IMR-90 (cell line): ENCODE measurements around the gene FAHD1. TPM values are rescaled to one million over a fixed set of nuclear protein-coding genes. Genes with fewer than 3 reads are reported as not detected.

ENCODE experiments used
- ATAC-seq: fragments of 200-7000 bp; cut with Tn5 transposase; 2 replicates; pipeline ENCODE4 v1.9.1; 2020; ENCODE audit warnings: low read depth, mild to moderate bottlenecking, moderate library complexity
- BruUV-seq: library from RNA; stranded (reverse); fragments of 400-500 nt; replicated peaks from 2 replicates; lab custom pipeline; 2021; lab: Mats Ljungman, UMichigan
- CTCF ChIA-PET: fragments of 300-600 bp; formaldehyde crosslinking; extraction: SDS; loops from one replicate; lab custom pipeline; 2021; ENCODE audit warnings: antibody characterized with exemption; lab: Yijun Ruan, JAX
- POLR2A ChIA-PET: fragments of 300-600 bp; sonication (Branson Sonifier 250); formaldehyde crosslinking; loops from one replicate; lab custom pipeline; 2022; ENCODE audit warnings: antibody characterized with exemption; ENCODE audit not compliant: unreplicated experiment; lab: Charles Lee
- DNase-seq: peaks from one replicate; pipeline ENCODE4 v3.0.0; 2013
- H2AFZ ChIP-seq: replicated peaks from 2 replicates; pipeline ENCODE3; 2013; ENCODE audit warnings: low read length, mild to moderate bottlenecking; ENCODE audit not compliant: poor library complexity
- H2AK5ac ChIP-seq: 2 replicates; pipeline ENCODE4 v1.6.1; 2013; ENCODE audit warnings: low read depth, low read length, inconsistent platforms
- H2AK9ac ChIP-seq: replicated peaks from 2 replicates; pipeline ENCODE3; 2013; ENCODE audit warnings: mild to moderate bottlenecking, low read depth, low read length, moderate library complexity; ENCODE audit not compliant: poor library complexity
- H2BK120ac ChIP-seq: 2 replicates; pipeline ENCODE4 v1.6.1; 2013; ENCODE audit warnings: low read depth, low read length, inconsistent platforms
- H2BK15ac ChIP-seq: 3 replicates; pipeline ENCODE4 v1.6.1; 2013; ENCODE audit warnings: low read depth, low read length, inconsistent platforms
- H2BK20ac ChIP-seq: 2 replicates; pipeline ENCODE4 v1.6.1; 2013; ENCODE audit warnings: low read depth, mild to moderate bottlenecking, inconsistent platforms, low read length, moderate library complexity
- H2BK5ac ChIP-seq: 2 replicates; pipeline ENCODE4 v1.6.1; 2013; ENCODE audit warnings: mild to moderate bottlenecking, low read depth, low read length, inconsistent platforms; ENCODE audit not compliant: poor library complexity, severe bottlenecking
- H3K14ac ChIP-seq: replicated peaks from 2 replicates; pipeline ENCODE4 v1.6.1; 2013; ENCODE audit warnings: low read depth, low read length, inconsistent platforms
- H3K18ac ChIP-seq: 2 replicates; pipeline ENCODE4 v1.6.1; 2013; ENCODE audit warnings: low read depth, low read length, control low read depth
- H3K23ac ChIP-seq: 2 replicates; pipeline ENCODE4 v1.6.1; 2013; ENCODE audit warnings: low read depth, low read length, inconsistent platforms
- H3K27ac ChIP-seq: 2 replicates; pipeline ENCODE4 v1.5.1; 2013; ENCODE audit warnings: mild to moderate bottlenecking, control low read depth, low read length; ENCODE audit not compliant: insufficient read depth
- H3K27me3 ChIP-seq: 2 replicates; pipeline ENCODE4 v1.6.1; 2013; ENCODE audit warnings: low read length; ENCODE audit not compliant: control insufficient read depth, insufficient read depth
- H3K36me3 ChIP-seq: 2 replicates; pipeline ENCODE4 v1.6.1; 2013; ENCODE audit warnings: low read length, mixed read lengths; ENCODE audit not compliant: control insufficient read depth, insufficient read depth
- H3K4ac ChIP-seq: 2 replicates; pipeline ENCODE4 v1.6.1; 2013; ENCODE audit warnings: low read depth, low read length, inconsistent platforms
- H3K4me1 ChIP-seq: 2 replicates; pipeline ENCODE4 v1.6.1; 2013; ENCODE audit warnings: low read length, mixed read lengths; ENCODE audit not compliant: control insufficient read depth, insufficient read depth
- H3K4me2 ChIP-seq: 2 replicates; pipeline ENCODE4 v1.6.1; 2013; ENCODE audit warnings: low read depth, mild to moderate bottlenecking, control low read depth, low read length, moderate library complexity
- H3K4me3 ChIP-seq: 2 replicates; pipeline ENCODE4 v1.5.1; 2013; ENCODE audit warnings: low read depth, mild to moderate bottlenecking, control low read depth, low read length, moderate library complexity; ENCODE audit not compliant: insufficient read depth
- H3K56ac ChIP-seq: 2 replicates; pipeline ENCODE4 v1.6.1; 2013; ENCODE audit warnings: low read length, inconsistent platforms; ENCODE audit not compliant: insufficient read depth; ENCODE audit errors: extremely low read depth
- H3K79me1 ChIP-seq, 2 experiments: 2 replicates each; pipeline ENCODE4 v1.6.1; 2013; ENCODE audit warnings: low read length in 2 of 2, inconsistent platforms in 1 of 2, low read depth in 1 of 2
- H3K9ac ChIP-seq: 2 replicates; pipeline ENCODE4 v1.6.1; 2013; ENCODE audit warnings: low read depth, low read length, control low read depth
- H3K9me1 ChIP-seq: 2 replicates; pipeline ENCODE4 v1.6.1; 2013; ENCODE audit warnings: low read length, inconsistent platforms; ENCODE audit not compliant: insufficient read depth
- H3K9me3 ChIP-seq: 2 replicates; pipeline ENCODE4 v1.6.1; 2013; ENCODE audit warnings: low read length; ENCODE audit not compliant: control insufficient read depth, insufficient read depth
- H4K20me1 ChIP-seq: 2 replicates; pipeline ENCODE4 v1.6.1; 2013; ENCODE audit warnings: low read length, inconsistent platforms; ENCODE audit not compliant: insufficient read depth
- H4K5ac ChIP-seq: 2 replicates; pipeline ENCODE4 v1.6.1; 2013; ENCODE audit warnings: mild to moderate bottlenecking, low read depth, low read length, control low read depth
- H4K8ac ChIP-seq, 2 experiments: 2 replicates each; pipeline ENCODE4 v1.6.1; 2013; ENCODE audit warnings: low read depth in 2 of 2, low read length in 2 of 2, control low read depth in 1 of 2, inconsistent platforms in 1 of 2
- H4K91ac ChIP-seq: 2 replicates; pipeline ENCODE4 v1.6.1; 2013; ENCODE audit warnings: low read depth, low read length, inconsistent platforms; ENCODE audit not compliant: insufficient read depth
- CEBPB ChIP-seq: IDR thresholded peaks from 2 replicates; pipeline ENCODE4 v1.6.1; 2012; ENCODE audit warnings: low read depth, low read length, improper control_type of control experiment
- FOS ChIP-seq: fragments of 150-350 bp; IDR thresholded peaks from 2 replicates; pipeline ENCODE4 v1.6.1; 2016; ENCODE audit warnings: low read depth, low read length
- MAFK ChIP-seq: IDR thresholded peaks from 2 replicates; pipeline ENCODE4 v1.6.1; 2012; ENCODE audit warnings: low read depth, low read length, improper control_type of control experiment
- MAZ ChIP-seq: IDR thresholded peaks from 2 replicates; pipeline ENCODE4 v1.6.1; 2012; ENCODE audit warnings: low read depth, mild to moderate bottlenecking, low read length, improper control_type of control experiment, moderate library complexity, borderline replicate concordance
- NFE2L2 ChIP-seq: fragments of 150-350 bp; IDR thresholded peaks from 2 replicates; pipeline ENCODE4 v1.6.1; 2016; ENCODE audit warnings: low read depth, mild to moderate bottlenecking, low read length
- RAD21 ChIP-seq: IDR thresholded peaks from 2 replicates; pipeline ENCODE4 v1.6.1; 2012; ENCODE audit warnings: low read length, improper control_type of control experiment
- RCOR1 ChIP-seq: IDR thresholded peaks from 2 replicates; pipeline ENCODE4 v1.6.1; 2012; ENCODE audit warnings: mild to moderate bottlenecking, low read length, improper control_type of control experiment; ENCODE audit not compliant: insufficient replicate concordance
- WGBS, 2 experiments: methylation state at CpG; one replicate each; pipeline versions ENCODE4 v1.1.5 to v1.1.7; 2013; ENCODE audit warnings: missing lambda C conversion rate in 2 of 2; ENCODE audit not compliant: insufficient read length in 1 of 2; ENCODE audit errors: extremely low coverage in 2 of 2; 5-methylcytosine and 5-hydroxymethylcytosine counted together
- dilution Hi-C: fragments of 300-500 bp; cut with HindIII; formaldehyde crosslinking; loops from one replicate; pipeline ENCODE4 v1.14.3; 2018; ENCODE audit warnings: low sequenced_read_pairs; ENCODE audit not compliant: unreplicated experiment
- in situ Hi-C: fragments of 300-500 bp; cut with MboI; formaldehyde crosslinking; loops from 3 replicates; pipeline ENCODE4 v1.14.3; 2019; ENCODE audit warnings: low sequenced_read_pairs, inconsistent platforms, mixed read lengths
- intact Hi-C: fragments of 100-400 bp; cut with micrococcal nuclease; formaldehyde crosslinking; loops from 2 replicates; pipeline ENCODE4 v1.10.0; 2022
- polyA plus RNA-seq, 3 experiments: library from polyadenylated mRNA; depleted of rRNA; stranded (reverse); fragments of >200 nt; gene quantifications; 2 replicates each; pipeline ENCODE4 v1.2.3, GENCODE V29; 2012; ENCODE audit warnings: low replicate concordance in 1 of 3
- total RNA-seq: library from RNA; depleted of rRNA; stranded (reverse); fragments of >200 nt; gene quantifications from 2 replicates; pipeline ENCODE4 v1.2.3, GENCODE V29; 2012
- TF ChIP-seq, protein P1 (sequence below): fragments of 150-350 bp; IDR thresholded peaks from 2 replicates; pipeline ENCODE4 v1.6.1; 2017; ENCODE audit warnings: mild to moderate bottlenecking, antibody characterized with exemption, low read length, low read depth
- TF ChIP-seq, protein P2 (sequence below): fragments of 150-350 bp; IDR thresholded peaks from 2 replicates; pipeline ENCODE4 v1.6.1; 2016; ENCODE audit warnings: low read depth, mild to moderate bottlenecking, low read length, moderate library complexity, borderline replicate concordance

FAHD1 gene
- total and polyA plus RNA-seq, 2 of the 4 experiments (the other 2 are of a cell fraction): 65.3 to 85.9 TPM

DNA sequence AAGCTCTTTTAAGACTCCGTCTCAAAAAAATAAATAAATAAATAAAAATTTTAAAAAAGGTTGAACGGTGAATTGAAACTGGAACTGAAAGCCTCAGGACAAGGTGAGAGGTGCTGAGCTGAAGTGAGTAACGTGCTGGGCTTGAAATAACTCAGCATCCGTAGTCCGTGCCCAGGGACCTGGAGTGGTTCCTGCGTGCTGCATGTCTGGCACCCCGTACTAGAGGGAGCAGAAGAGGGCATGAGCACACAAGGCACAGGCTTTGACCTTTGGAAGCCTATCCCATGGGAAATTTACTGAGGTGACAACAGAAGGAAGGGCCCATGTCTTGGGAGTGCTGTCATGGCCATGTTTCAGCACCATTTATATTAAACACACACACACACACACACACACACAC is 49.5 kb downstream of the FAHD1 start:
- Histone ChIP-seq H3K79me1 (no peaks in the 10 kb centered on the region), H3K9me3 (no peaks in the 10 kb centered on the region), H2BK15ac (no peak overlapping the region), H3K9me1 (no peaks in the 10 kb centered on the region), H4K8ac (no peak overlapping the region), H4K5ac (no peak overlapping the region), H3K23ac (no peak overlapping the region), H2AFZ (no peak overlapping the region), H2AK9ac (no peak overlapping the region), H3K4ac (no peak overlapping the region), H2BK5ac (no peak overlapping the region), H4K20me1 (no peaks in the 10 kb centered on the region), H3K9ac (no peak overlapping the region), H3K4me1 (no peaks in the 10 kb centered on the region), H4K91ac (no peak overlapping the region), H3K27me3 (peaks cover 38% of the 10 kb centered on the region), H3K14ac (no peak overlapping the region), H2AK5ac (no peak overlapping the region), H3K4me2 (no peak overlapping the region), H3K4me3 (no peak overlapping the region), H2BK120ac (no peak overlapping the region), H3K18ac (no peak overlapping the region), H3K36me3 (no peaks in the 10 kb centered on the region), H3K56ac (no peak overlapping the region), H2BK20ac (no peak overlapping the region), H3K27ac (no peak overlapping the region)
- no TSS peak for BruUV-seq
- ATAC-seq (no peak), DNase-seq (no peak)
- ChIA-PET POLR2A (no interaction called here), CTCF (no interaction called here)
- in situ Hi-C loops: loop anchor here (25.0 kb wide), 1 partner anchor 511 kb away; no protein-coding TSS in a partner anchor
- TF ChIP-seq RCOR1: no peak
- no peak for TF ChIP-seq MAZ
- TF ChIP-seq NFE2L2: no peak
- no peak for TF ChIP-seq CEBPB
- TF ChIP-seq, protein P1, sequence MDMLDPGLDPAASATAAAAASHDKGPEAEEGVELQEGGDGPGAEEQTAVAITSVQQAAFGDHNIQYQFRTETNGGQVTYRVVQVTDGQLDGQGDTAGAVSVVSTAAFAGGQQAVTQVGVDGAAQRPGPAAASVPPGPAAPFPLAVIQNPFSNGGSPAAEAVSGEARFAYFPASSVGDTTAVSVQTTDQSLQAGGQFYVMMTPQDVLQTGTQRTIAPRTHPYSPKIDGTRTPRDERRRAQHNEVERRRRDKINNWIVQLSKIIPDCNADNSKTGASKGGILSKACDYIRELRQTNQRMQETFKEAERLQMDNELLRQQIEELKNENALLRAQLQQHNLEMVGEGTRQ: no peak
- TF ChIP-seq, protein P2, sequence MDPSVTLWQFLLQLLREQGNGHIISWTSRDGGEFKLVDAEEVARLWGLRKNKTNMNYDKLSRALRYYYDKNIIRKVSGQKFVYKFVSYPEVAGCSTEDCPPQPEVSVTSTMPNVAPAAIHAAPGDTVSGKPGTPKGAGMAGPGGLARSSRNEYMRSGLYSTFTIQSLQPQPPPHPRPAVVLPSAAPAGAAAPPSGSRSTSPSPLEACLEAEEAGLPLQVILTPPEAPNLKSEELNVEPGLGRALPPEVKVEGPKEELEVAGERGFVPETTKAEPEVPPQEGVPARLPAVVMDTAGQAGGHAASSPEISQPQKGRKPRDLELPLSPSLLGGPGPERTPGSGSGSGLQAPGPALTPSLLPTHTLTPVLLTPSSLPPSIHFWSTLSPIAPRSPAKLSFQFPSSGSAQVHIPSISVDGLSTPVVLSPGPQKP: no peak
- no peak for TF ChIP-seq FOS
- no peak for TF ChIP-seq RAD21
- no peak for TF ChIP-seq MAFK
- 71% methylated on average over 5 of the region's 7 CpGs; no CpG with 5 or more reads in 1 of the 2 experiments for WGBS, 2 experiments
- intact Hi-C loops: no loop called here
- dilution Hi-C loops: no loop called here
